Neural cell (in vitro differentiated cells): ENCODE results near the gene LDLRAD4. TPM values are rescaled to one million over a fixed set of nuclear protein-coding genes. Genes with fewer than 3 reads are reported as not detected.

Source experiments
- H2AFZ ChIP-seq: fragments of 200-600, 300-800 bp; sonication (generic), shearing (Covaris generic); 2 replicates; pipeline ENCODE4 v1.6.0; 2014; ENCODE audit warnings: low read depth, mild to moderate bottlenecking, antibody characterized with exemption, low read length, moderate library complexity
- H3F3A ChIP-seq: fragments of 200-600 bp; shearing (Covaris generic); 2 replicates; pipeline ENCODE4 v1.6.1; 2016; ENCODE audit warnings: mild to moderate bottlenecking, moderate library complexity, mixed read lengths, antibody characterized with exemption, low read length; ENCODE audit not compliant: insufficient read depth, poor library complexity, severe bottlenecking
- H3K27ac ChIP-seq: fragments of 200-600, 300-800 bp; sonication (generic), shearing (Covaris generic); 2 replicates; pipeline ENCODE4 v1.5.1; 2014; ENCODE audit warnings: mild to moderate bottlenecking, low read length, moderate library complexity
- H3K27me3 ChIP-seq: fragments of 300-800, 200-600 bp; sonication (generic), shearing (Covaris generic); 2 replicates; pipeline ENCODE4 v1.6.0; 2014; ENCODE audit warnings: mild to moderate bottlenecking, low read depth, low read length, moderate library complexity; ENCODE audit not compliant: insufficient read depth
- H3K36me3 ChIP-seq: fragments of 300-800, 200-600 bp; sonication (generic), shearing (Covaris generic); 2 replicates; pipeline ENCODE4 v1.5.1; 2014; ENCODE audit warnings: mild to moderate bottlenecking, antibody characterized with exemption, low read length, moderate library complexity; ENCODE audit not compliant: insufficient read depth
- H3K4me2 ChIP-seq: fragments of 300-800, 200-600 bp; sonication (generic), shearing (Covaris generic); 2 replicates; pipeline ENCODE4 v1.6.0; 2014; ENCODE audit warnings: mild to moderate bottlenecking, low read length
- H3K4me3 ChIP-seq: fragments of 300-800, 200-600 bp; sonication (generic), shearing (Covaris generic); 2 replicates; pipeline ENCODE4 v1.5.1; 2014; ENCODE audit warnings: mild to moderate bottlenecking, low read length, moderate library complexity
- H3K79me2 ChIP-seq: fragments of 200-600 bp; shearing (Covaris generic); replicated peaks from 2 replicates; pipeline ENCODE4 v1.6.0; 2014; ENCODE audit warnings: mild to moderate bottlenecking, low read length, moderate library complexity; ENCODE audit not compliant: insufficient read depth
- H3K9ac ChIP-seq: fragments of 300-800, 200-600 bp; sonication (generic), shearing (Covaris generic); 2 replicates; pipeline ENCODE4 v1.6.1; 2016; ENCODE audit warnings: mild to moderate bottlenecking, low read length, mixed read lengths
- H3K9me2 ChIP-seq: fragments of 200-600 bp; shearing (Covaris generic); 2 replicates; pipeline ENCODE4 v1.6.1; 2016; ENCODE audit warnings: mild to moderate bottlenecking, low read length, mixed read lengths; ENCODE audit not compliant: insufficient read depth
- H3K9me3 ChIP-seq: fragments of 200-600, 300-800 bp; sonication (generic), shearing (Covaris generic); 2 replicates; pipeline ENCODE4 v1.6.1; 2016; ENCODE audit warnings: mild to moderate bottlenecking, mixed run types, low read length, moderate library complexity, mixed read lengths
- H4K20me1 ChIP-seq: fragments of 200-600 bp; shearing (Covaris generic); 2 replicates; pipeline ENCODE4 v1.6.1; 2016; ENCODE audit warnings: mild to moderate bottlenecking, mixed run types; ENCODE audit not compliant: insufficient read depth
- CTCF ChIP-seq: fragments of 450-650 bp; IDR thresholded peaks from 2 replicates; pipeline ENCODE4 v1.5.1; 2014; ENCODE audit warnings: antibody characterized with exemption, mild to moderate bottlenecking, moderate library complexity; ENCODE audit not compliant: poor library complexity, severe bottlenecking
- EP300 ChIP-seq: fragments of 450-650 bp; conservative IDR thresholded peaks from 2 replicates; pipeline ENCODE4 v1.6.1; 2014; ENCODE audit warnings: antibody characterized with exemption, mild to moderate bottlenecking, moderate library complexity; ENCODE audit not compliant: poor library complexity, severe bottlenecking
- EZH2 ChIP-seq: fragments of 200-600, 300-800 bp; shearing (Covaris generic), sonication (generic); IDR thresholded peaks from 2 replicates; pipeline ENCODE4 v1.6.1; 2014; ENCODE audit warnings: antibody characterized with exemption, low read length, borderline replicate concordance, mild to moderate bottlenecking; ENCODE audit not compliant: insufficient read depth, poor library complexity, severe bottlenecking
- MXI1 ChIP-seq: fragments of 450-650 bp; conservative IDR thresholded peaks from 2 replicates; pipeline ENCODE4 v1.6.1; 2014; ENCODE audit warnings: antibody characterized with exemption, mild to moderate bottlenecking; ENCODE audit not compliant: poor library complexity, severe bottlenecking
- POLR2AphosphoS5 ChIP-seq: IDR thresholded peaks from 2 replicates; pipeline ENCODE4 v1.6.1; 2012
- RAD21 ChIP-seq: fragments of 450-650 bp; conservative IDR thresholded peaks from 2 replicates; pipeline ENCODE4 v1.6.1; 2014; ENCODE audit warnings: antibody characterized with exemption, mild to moderate bottlenecking, moderate library complexity
- REST ChIP-seq: IDR thresholded peaks from 2 replicates; pipeline ENCODE4 v1.6.1; 2012; ENCODE audit warnings: borderline replicate concordance
- SMC3 ChIP-seq: fragments of 450-650 bp; conservative IDR thresholded peaks from 2 replicates; pipeline ENCODE4 v1.6.1; 2014; ENCODE audit warnings: antibody characterized with exemption, mild to moderate bottlenecking, moderate library complexity; ENCODE audit not compliant: poor library complexity
- TAF1 ChIP-seq: IDR thresholded peaks from 2 replicates; pipeline ENCODE4 v1.6.1; 2012; ENCODE audit warnings: low read depth
- polyA plus RNA-seq: library from polyadenylated mRNA; depleted of rRNA; stranded (reverse); fragments of >200 nt; gene quantifications from 2 replicates; pipeline ENCODE4 v1.2.3, GENCODE V29; 2014

Gene LDLRAD4
- polyA plus RNA-seq, 1 donor from 2014 or later = 3.7 TPM

- Histone ChIP-seq H3K9me3 (no peaks in the 10 kb centered on the region), H3K4me3 (no peak overlapping the region), H3K9me2 (no peaks in the 10 kb centered on the region), H3K79me2 (no peaks in the 10 kb centered on the region), H3K27me3 (no peaks in the 10 kb centered on the region), H2AFZ (no peak overlapping the region), H3K9ac (no peak overlapping the region), H3K36me3 (no peaks in the 10 kb centered on the region), H3F3A (no peaks in the 10 kb centered on the region), H3K27ac (no peak overlapping the region), H4K20me1 (no peaks in the 10 kb centered on the region), H3K4me2 (no peak overlapping the region)
- TF ChIP-seq CTCF = no peak
- no peak for TF ChIP-seq EP300
These were observed 272.6 kb downstream of the LDLRAD4 start for GRCh38 chr18:13491138-13491537.

GRCh38 chr18:13492314-13492713 lies 273.8 kb downstream of the LDLRAD4 start:
- H3K27me3 ChIP-seq = no peaks in the 10 kb centered on the region
- H3K79me2 ChIP-seq = no peaks in the 10 kb centered on the region
- no peak overlapping the region for H2AFZ ChIP-seq
- no peak overlapping the region for H3K4me3 ChIP-seq
- no peak overlapping the region for H3K9ac ChIP-seq
- H3K9me2 ChIP-seq = no peaks in the 10 kb centered on the region
- H3F3A ChIP-seq = no peaks in the 10 kb centered on the region
- H3K36me3 ChIP-seq = no peaks in the 10 kb centered on the region
- H3K4me2 ChIP-seq = no peak overlapping the region
- no peak for TF ChIP-seq EZH2
- no peak for TF ChIP-seq TAF1
- TF ChIP-seq SMC3 = no peak
- TF ChIP-seq EP300 = no peak
- no peak for TF ChIP-seq RAD21
- H3K9me3 ChIP-seq = no peaks in the 10 kb centered on the region
- H3K27ac ChIP-seq = no peak overlapping the region
- no peaks in the 10 kb centered on the region for H4K20me1 ChIP-seq

GRCh38 chr18:13493079-13493478 lies 274.5 kb downstream of the LDLRAD4 start:
- Histone ChIP-seq H3K79me2 (no peaks in the 10 kb centered on the region), H4K20me1 (no peaks in the 10 kb centered on the region), H3K27ac (no peak overlapping the region), H3F3A (no peaks in the 10 kb centered on the region), H3K9ac (no peak overlapping the region), H3K36me3 (no peaks in the 10 kb centered on the region), H3K4me2 (no peak overlapping the region), H3K27me3 (no peaks in the 10 kb centered on the region), H2AFZ (no peak overlapping the region), H3K9me3 (no peaks in the 10 kb centered on the region), H3K9me2 (no peaks in the 10 kb centered on the region), H3K4me3 (no peak overlapping the region)
- TF ChIP-seq EZH2 (no peak), EP300 (no peak), CTCF (no peak), REST (no peak), TAF1 (no peak), MXI1 (no peak), RAD21 (no peak), POLR2AphosphoS5 (no peak), SMC3 (no peak)
